H9 (cell line): ENCODE measurements around the gene COMTD1. TPM values are rescaled to one million over a fixed set of nuclear protein-coding genes. Genes with fewer than 3 reads are reported as not detected.
A peak's percentile ranks its signal among the peaks of the same experiment; 100 is the strongest.

ENCODE experiments used
- DNase-seq: peaks from one replicate; pipeline ENCODE4 v3.0.0-alpha.2; 2017
- H2AFZ ChIP-seq: one replicate; pipeline ENCODE4 v1.6.1; 2013; ENCODE audit warnings: mild to moderate bottlenecking, low read length, control low read depth, moderate library complexity
- H2AK5ac ChIP-seq: 2 replicates; pipeline ENCODE4 v1.6.1; 2013; ENCODE audit warnings: low read length, control low read depth, mixed read lengths; ENCODE audit not compliant: insufficient read length
- H2BK120ac ChIP-seq: one replicate; pipeline ENCODE4 v1.6.1; 2013; ENCODE audit warnings: low read depth, mild to moderate bottlenecking, low read length, control low read depth, inconsistent platforms; ENCODE audit not compliant: poor library complexity, severe bottlenecking
- H2BK12ac ChIP-seq: 2 replicates; pipeline ENCODE4 v1.6.1; 2013; ENCODE audit warnings: low read length, control low read depth, mixed read lengths, low read depth; ENCODE audit not compliant: insufficient read length
- H2BK15ac ChIP-seq: 2 replicates; pipeline ENCODE4 v1.6.1; 2013; ENCODE audit warnings: low read depth, low read length, control low read depth
- H2BK20ac ChIP-seq: one replicate; pipeline ENCODE4 v1.6.1; 2013; ENCODE audit warnings: low read depth, mild to moderate bottlenecking, low read length, control low read depth, inconsistent platforms; ENCODE audit not compliant: poor library complexity, severe bottlenecking
- H2BK5ac ChIP-seq: 2 replicates; pipeline ENCODE4 v1.6.1; 2013; ENCODE audit warnings: low read length, control low read depth, mixed read lengths; ENCODE audit not compliant: insufficient read length
- H3K14ac ChIP-seq: 2 replicates; pipeline ENCODE4 v1.6.1; 2013; ENCODE audit warnings: low read length, control low read depth; ENCODE audit not compliant: insufficient read depth
- H3K18ac ChIP-seq: 2 replicates; pipeline ENCODE4 v1.6.1; 2013; ENCODE audit warnings: low read depth, mild to moderate bottlenecking, mixed read lengths, low read length, control low read depth; ENCODE audit not compliant: insufficient read length
- H3K23ac ChIP-seq: 2 replicates; pipeline ENCODE4 v1.6.1; 2013; ENCODE audit warnings: low read length, control low read depth, mixed read lengths, low read depth; ENCODE audit not compliant: insufficient read length
- H3K23me2 ChIP-seq: 2 replicates; pipeline ENCODE4 v1.6.1; 2013; ENCODE audit warnings: low read depth, mild to moderate bottlenecking, mixed read lengths, low read length, control low read depth; ENCODE audit not compliant: insufficient read length, poor library complexity, severe bottlenecking
- H3K27ac ChIP-seq: 2 replicates; pipeline ENCODE4 v1.5.1; 2013; ENCODE audit warnings: low read length, control low read depth, mixed read lengths, low read depth; ENCODE audit not compliant: insufficient read length
- H3K27me3 ChIP-seq: 2 replicates; pipeline ENCODE4 v1.6.1; 2013; ENCODE audit warnings: low read length, control low read depth, inconsistent platforms; ENCODE audit not compliant: insufficient read depth
- H3K4ac ChIP-seq: 2 replicates; pipeline ENCODE4 v1.6.1; 2013; ENCODE audit warnings: low read depth, mild to moderate bottlenecking, control low read depth, inconsistent platforms, low read length, moderate library complexity
- H3K4me1 ChIP-seq: 2 replicates; pipeline ENCODE4 v1.6.1; 2013; ENCODE audit warnings: low read length, control low read depth, inconsistent platforms; ENCODE audit not compliant: insufficient read depth
- H3K4me2 ChIP-seq: 2 replicates; pipeline ENCODE4 v1.6.1; 2013; ENCODE audit warnings: low read length, control low read depth, mixed read lengths; ENCODE audit not compliant: insufficient read length, insufficient read depth
- H3K56ac ChIP-seq: 2 replicates; pipeline ENCODE4 v1.6.1; 2013; ENCODE audit warnings: low read depth, mild to moderate bottlenecking, mixed read lengths, low read length, control low read depth; ENCODE audit not compliant: insufficient read length
- H3K79me1 ChIP-seq: 2 replicates; pipeline ENCODE4 v1.6.1; 2013; ENCODE audit warnings: low read depth, mild to moderate bottlenecking, moderate library complexity, low read length, control low read depth, inconsistent platforms; ENCODE audit not compliant: insufficient read depth, poor library complexity, severe bottlenecking
- H3K79me2 ChIP-seq: 2 replicates; pipeline ENCODE4 v1.6.1; 2013; ENCODE audit warnings: low read length, control low read depth, inconsistent platforms; ENCODE audit not compliant: insufficient read depth
- H3K9ac ChIP-seq: 2 replicates; pipeline ENCODE4 v1.6.1; 2013; ENCODE audit warnings: low read length, control low read depth, mixed read lengths; ENCODE audit not compliant: insufficient read length; ENCODE audit errors: extremely low read depth
- H3K9me3 ChIP-seq: one replicate; pipeline ENCODE4 v1.6.1; 2013; ENCODE audit warnings: low read depth, low read length, inconsistent platforms; ENCODE audit not compliant: control insufficient read depth
- H3T11ph ChIP-seq: one replicate; pipeline ENCODE4 v1.6.1; 2013; ENCODE audit warnings: mild to moderate bottlenecking, low read length, control low read depth, inconsistent platforms
- H4K20me1 ChIP-seq: one replicate; pipeline ENCODE4 v1.6.1; 2013; ENCODE audit not compliant: control insufficient read depth, insufficient read length, insufficient read depth
- H4K5ac ChIP-seq: 2 replicates; pipeline ENCODE4 v1.6.1; 2013; ENCODE audit warnings: low read depth, mild to moderate bottlenecking, mixed read lengths, low read length, control low read depth; ENCODE audit not compliant: insufficient read length
- H4K8ac ChIP-seq: replicated peaks from 2 replicates; pipeline ENCODE4 v1.6.1; 2013; ENCODE audit warnings: low read length, control low read depth, mixed read lengths, low read depth; ENCODE audit not compliant: insufficient read length
- H4K91ac ChIP-seq: 2 replicates; pipeline ENCODE4 v1.6.1; 2013; ENCODE audit warnings: low read depth, mild to moderate bottlenecking, moderate library complexity, mixed read lengths, low read length, control low read depth; ENCODE audit not compliant: insufficient read length
- H3K27ac Mint-ChIP-seq, 3 experiments: 2 replicates in 2 of 3; 3 replicates in 1 of 3; pipeline ENCODE4 v1.8.0; 2020 to 2021; ENCODE audit warnings: mixed read lengths in 3 of 3, mild to moderate bottlenecking in 1 of 3, moderate library complexity in 1 of 3
- H3K27me3 Mint-ChIP-seq: 2 replicates; pipeline ENCODE4 v1.8.0; 2021; ENCODE audit warnings: low read depth, mild to moderate bottlenecking, moderate library complexity, mixed read lengths
- H3K36me3 Mint-ChIP-seq, 3 experiments: 2 replicates in 2 of 3; 3 replicates in 1 of 3; pipeline ENCODE4 v1.8.0; 2020 to 2021; ENCODE audit warnings: low read depth in 3 of 3, mixed read lengths in 3 of 3; ENCODE audit not compliant: insufficient read depth in 1 of 3
- H3K4me1 Mint-ChIP-seq, 2 experiments: 2 replicates each; pipeline ENCODE4 v1.8.0; 2020; ENCODE audit warnings: mixed read lengths in 2 of 2
- H3K4me3 Mint-ChIP-seq, 2 experiments: 2 replicates in 1 of 2; 3 replicates in 1 of 2; pipeline ENCODE4 v1.8.0; 2020 to 2021; ENCODE audit warnings: mild to moderate bottlenecking in 2 of 2, mixed read lengths in 2 of 2, moderate library complexity in 1 of 2
- H3K9me3 Mint-ChIP-seq, 2 experiments: 2 replicates in 1 of 2; 3 replicates in 1 of 2; pipeline ENCODE4 v1.8.0; 2020; ENCODE audit warnings: mild to moderate bottlenecking in 2 of 2, mixed read lengths in 2 of 2, moderate library complexity in 1 of 2
- CTCF ChIP-seq: fragments of 200-600 bp; sonication (generic); conservative IDR thresholded peaks from 3 replicates; pipeline ENCODE4 v1.8.0; 2021; ENCODE audit warnings: antibody characterized with exemption, mild to moderate bottlenecking
- WGBS: extraction: QIAGEN DNeasy Blood & Tissue Kit; methylation state at CpG from one replicate; pipeline ENCODE4 v1.1.7; 2013; ENCODE audit warnings: missing lambda C conversion rate, low lambda C conversion rate, mixed read lengths; ENCODE audit not compliant: insufficient read length; ENCODE audit errors: extremely low coverage; 5-methylcytosine and 5-hydroxymethylcytosine counted together
- total RNA-seq: library from RNA; stranded (reverse); gene quantifications from 2 replicates; pipeline ENCODE4 v1.2.1, GENCODE V29; 2021

Gene COMTD1
- total RNA-seq, 1 experiment from 2014 or later: 28.3 TPM

- 100% methylated on average over 1 of the region's 6 CpGs for WGBS
- Mint-ChIP-seq H3K9me3 (peaks cover 0 to 3% of the 10 kb centered on the region in 2 experiments; a peak in 1 of 5 replicates), H3K4me1 (peaks cover 30 to 39% of the 10 kb centered on the region in 2 experiments), H3K27me3 (peaks cover 3% of the 10 kb centered on the region; the same call in 1 of the 2 replicates), H3K36me3 (peaks cover 43 to 60% (median 59%) of the 10 kb centered on the region in 3 experiments), H3K27ac (peak overlapping the region; percentile 31 to 69 (median 39); a peak in 4 of 7 replicates), H3K4me3 (peak overlapping the region; percentile 87 to 94)
- DNase-seq: no peak
- Histone ChIP-seq H4K8ac (no peak overlapping the region), H3K18ac (no peak overlapping the region), H2BK15ac (no peak overlapping the region), H3K56ac (no peak overlapping the region), H3K79me1 (no peaks in the 10 kb centered on the region), H2BK12ac (no peak overlapping the region), H4K91ac (no peak overlapping the region), H3K27ac (no peak overlapping the region), H2BK120ac (no peak overlapping the region), H2AK5ac (no peak overlapping the region), H3K4me2 (peak overlapping the region; percentile 96), H3K79me2 (peaks cover 23% of the 10 kb centered on the region), H2BK5ac (no peak overlapping the region), H3K23ac (no peak overlapping the region), H4K5ac (no peak overlapping the region), H3K9ac (no peak overlapping the region), H3K9me3 (no peaks in the 10 kb centered on the region), H3K27me3 (no peaks in the 10 kb centered on the region), H3K4me1 (peaks cover 13% of the 10 kb centered on the region), H3K23me2 (peaks cover 5% of the 10 kb centered on the region), H3T11ph (no peak overlapping the region), H3K14ac (no peak overlapping the region), H2AFZ (no peak overlapping the region), H2BK20ac (no peak overlapping the region), H3K4ac (no peak overlapping the region), H4K20me1 (no peaks in the 10 kb centered on the region)
- TF ChIP-seq CTCF: no peak
Observed at GRCh38 chr10:75212343-75212742, 23.4 kb downstream of the COMTD1 start.
